ENCODE measurements around the gene DDX53. TPM values are rescaled to one million over a fixed set of nuclear protein-coding genes. Genes with fewer than 3 reads are reported as not detected.

Gene DDX53
- total RNA-seq, result not detected

GRCh38 chrX:22999696-23000223 is at the start of gene DDX53:
Gene DDX53, plus strand, starts transcription at chrX:22999960. Its CDS starts 98 bp downstream, at chrX:23000058.

